Neuronal stem cell (in vitro differentiated cells): ENCODE results near the gene KRTCAP3.
A peak's percentile ranks its signal among the peaks of the same experiment; 100 is the strongest.
"Not testable (repeated sequence)": the region's sequence is repeated elsewhere in the genome, so short reads cannot be mapped to it uniquely, and the experiment has no call there.

ENCODE experiments used
- DNase-seq: peaks from one replicate; pipeline ENCODE4 v3.0.0-alpha.2; 2013; ENCODE audit warnings: low spot score
- H2AFZ ChIP-seq: one replicate; pipeline ENCODE4 v1.6.1; 2013; ENCODE audit warnings: mild to moderate bottlenecking, low read length, inconsistent platforms
- H2AK5ac ChIP-seq: 2 replicates; pipeline ENCODE4 v1.6.1; 2013; ENCODE audit warnings: low read depth, mild to moderate bottlenecking, inconsistent platforms, low read length, moderate library complexity, mixed read lengths
- H2BK120ac ChIP-seq: 2 replicates; pipeline ENCODE4 v1.6.1; 2013; ENCODE audit warnings: low read depth, mild to moderate bottlenecking, inconsistent platforms, low read length, moderate library complexity, mixed read lengths
- H2BK12ac ChIP-seq: one replicate; pipeline ENCODE4 v1.6.1; 2013; ENCODE audit warnings: low read length, inconsistent platforms
- H2BK15ac ChIP-seq: 2 replicates; pipeline ENCODE4 v1.6.1; 2013; ENCODE audit warnings: mild to moderate bottlenecking, low read length, inconsistent platforms, mixed read lengths
- H2BK5ac ChIP-seq: one replicate; pipeline ENCODE4 v1.6.1; 2013; ENCODE audit warnings: inconsistent platforms, mild to moderate bottlenecking, low read length, moderate library complexity
- H3K14ac ChIP-seq: one replicate; pipeline ENCODE4 v1.6.1; 2013; ENCODE audit warnings: low read length, inconsistent platforms
- H3K18ac ChIP-seq: 2 replicates; pipeline ENCODE4 v1.6.1; 2013; ENCODE audit warnings: low read length, inconsistent platforms
- H3K23ac ChIP-seq: 2 replicates; pipeline ENCODE4 v1.6.1; 2013; ENCODE audit warnings: low read depth, mild to moderate bottlenecking, mixed read lengths, low read length, inconsistent platforms; ENCODE audit not compliant: poor library complexity
- H3K27ac ChIP-seq: replicated peaks from 3 replicates; pipeline ENCODE4 v1.5.1; 2013; ENCODE audit warnings: low read length, inconsistent platforms
- H3K27me3 ChIP-seq, 3 experiments: 2 replicates each; pipeline ENCODE4 v1.6.1; 2013; ENCODE audit warnings: low read length in 3 of 3, mild to moderate bottlenecking in 2 of 3, inconsistent platforms in 1 of 3, low read depth in 1 of 3, mixed read lengths in 1 of 3, moderate library complexity in 1 of 3; ENCODE audit not compliant: control insufficient read depth in 3 of 3, insufficient read depth in 3 of 3
- H3K36me3 ChIP-seq, 2 donors: replicated peaks in 1 of 2; 2 replicates each; pipeline ENCODE4 v1.6.1; 2013; ENCODE audit warnings: low read length in 2 of 2; ENCODE audit not compliant: control insufficient read depth in 2 of 2, insufficient read depth in 2 of 2
- H3K4ac ChIP-seq: 2 replicates; pipeline ENCODE4 v1.6.1; 2013; ENCODE audit warnings: inconsistent platforms, mild to moderate bottlenecking, low read length, moderate library complexity
- H3K4me1 ChIP-seq, 2 donors: 1 replicate in 1 of 2; 2 replicates in 1 of 2; pipeline ENCODE4 v1.6.1; 2013; ENCODE audit warnings: low read length in 2 of 2, low read depth in 1 of 2; ENCODE audit not compliant: control insufficient read depth in 2 of 2, insufficient read depth in 1 of 2
- H3K4me2 ChIP-seq: one replicate; pipeline ENCODE4 v1.6.1; 2013; ENCODE audit warnings: mild to moderate bottlenecking, low read length, inconsistent platforms; ENCODE audit not compliant: insufficient read depth, poor library complexity, severe bottlenecking
- H3K4me3 ChIP-seq, 2 donors: 2 replicates each; pipeline ENCODE4 v1.5.1; 2013; ENCODE audit warnings: low read length in 2 of 2, mild to moderate bottlenecking in 2 of 2, inconsistent platforms in 1 of 2, moderate library complexity in 1 of 2
- H3K79me1 ChIP-seq: one replicate; pipeline ENCODE4 v1.6.1; 2013; ENCODE audit warnings: low read depth, mild to moderate bottlenecking, inconsistent platforms, low read length, moderate library complexity
- H3K9ac ChIP-seq: one replicate; pipeline ENCODE4 v1.6.1; 2013; ENCODE audit warnings: mild to moderate bottlenecking, low read depth, low read length, inconsistent platforms; ENCODE audit not compliant: poor library complexity
- H3K9me3 ChIP-seq, 2 donors: replicated peaks in 1 of 2; 2 replicates each; pipeline versions ENCODE3 to v1.6.1; 2013; ENCODE audit warnings: low read length in 2 of 2, mild to moderate bottlenecking in 2 of 2, inconsistent platforms in 1 of 2, low read depth in 1 of 2, mixed read lengths in 1 of 2, moderate library complexity in 1 of 2; ENCODE audit not compliant: control insufficient read depth in 2 of 2, insufficient read depth in 1 of 2
- H4K8ac ChIP-seq: one replicate; pipeline ENCODE4 v1.6.1; 2013; ENCODE audit warnings: low read depth, mild to moderate bottlenecking, inconsistent platforms, low read length, moderate library complexity
- H4K91ac ChIP-seq: one replicate; pipeline ENCODE4 v1.6.1; 2013; ENCODE audit warnings: low read length, low read depth, mild to moderate bottlenecking, inconsistent platforms; ENCODE audit not compliant: poor library complexity
- WGBS, 2 donors: extraction: QIAGEN DNeasy Blood & Tissue Kit; methylation state at CpG; one replicate each; pipeline ENCODE4 v1.1.7; 2013; ENCODE audit warnings: missing lambda C conversion rate in 2 of 2, mixed read lengths in 1 of 2; ENCODE audit not compliant: insufficient read length in 2 of 2, insufficient replicate concordance in 1 of 2; ENCODE audit errors: extremely low coverage in 2 of 2; 5-methylcytosine and 5-hydroxymethylcytosine counted together

KRTCAP3 gene

DNA sequence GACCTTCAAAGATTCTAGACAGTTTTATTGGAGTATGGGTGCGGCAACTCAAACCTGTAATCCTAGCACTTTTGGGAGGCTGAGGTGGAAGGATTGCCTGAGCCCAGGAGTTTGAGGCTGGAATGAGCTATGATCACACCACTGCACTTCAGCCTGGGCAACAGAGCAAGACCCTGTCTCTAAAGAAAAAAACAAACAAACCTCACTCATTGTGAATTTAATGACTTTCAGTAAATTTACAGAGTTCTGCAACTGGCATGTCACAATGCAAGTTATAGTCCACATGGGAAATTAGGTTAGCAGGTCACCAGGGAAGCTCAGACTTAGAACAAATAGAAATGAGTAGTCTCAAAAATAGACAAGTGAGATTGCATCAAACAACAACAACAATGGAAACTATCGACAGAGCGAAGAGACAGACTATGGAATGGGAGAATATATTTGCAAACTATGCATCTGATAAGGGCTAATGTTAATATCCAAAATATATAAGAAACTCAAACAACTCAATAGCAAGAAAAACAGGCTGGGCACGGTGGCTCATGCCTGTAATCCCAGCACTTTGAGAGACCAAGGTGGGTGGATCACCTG is 20.4 kb upstream of the KRTCAP3 start:
- Histone ChIP-seq H3K4me2 (no peak overlapping the region), H2BK12ac (no peak overlapping the region), H2BK120ac (no peak overlapping the region), H3K36me3 (no peaks in the 10 kb centered on the region), H3K9ac (no peak overlapping the region), H3K23ac (no peak overlapping the region), H3K79me1 (no peaks in the 10 kb centered on the region), H4K8ac (no peak overlapping the region), H3K9me3 (no peaks in the 10 kb centered on the region), H4K91ac (no peak overlapping the region), H3K27me3 (no peaks in the 10 kb centered on the region), H3K4me3 (no peak overlapping the region), H3K4ac (no peak overlapping the region), H2AFZ (no peak overlapping the region), H3K27ac (no peak overlapping the region), H2BK5ac (no peak overlapping the region), H3K4me1 (no peaks in the 10 kb centered on the region), H2BK15ac (no peak overlapping the region), H2AK5ac (no peak overlapping the region), H3K14ac (no peak overlapping the region), H3K18ac (no peak overlapping the region)
- no peak for DNase-seq
- no CpG with 5 or more reads among the region's 4 CpGs for WGBS, 2 donors

DNA sequence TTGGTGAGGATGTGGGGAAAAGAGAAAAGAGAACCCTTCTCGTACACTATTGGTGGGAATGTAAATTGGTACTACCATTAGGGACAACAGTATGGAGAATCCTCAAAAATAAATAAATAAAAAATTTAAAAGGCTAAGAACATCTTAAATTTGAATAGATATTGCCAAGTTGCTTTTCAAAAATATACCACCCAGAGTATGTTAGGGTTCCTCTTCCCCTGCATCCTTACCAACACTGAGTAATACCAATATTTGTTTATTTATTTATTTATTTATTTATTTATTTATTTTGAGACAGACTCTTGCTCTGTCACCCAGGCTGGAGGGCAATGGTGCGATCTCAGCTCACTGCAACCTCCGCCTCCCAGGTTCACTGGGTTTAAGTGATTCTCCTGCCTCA is 19.2 kb upstream of the KRTCAP3 start:
- no peak overlapping the region for H2AK5ac ChIP-seq
- H3K9me3 ChIP-seq, result no peaks in the 10 kb centered on the region
- no peak overlapping the region for H3K4ac ChIP-seq
- H2AFZ ChIP-seq, result no peak overlapping the region
- no peak overlapping the region for H2BK15ac ChIP-seq
- no peak overlapping the region for H2BK5ac ChIP-seq
- H3K4me2 ChIP-seq, result no peak overlapping the region
- no peak overlapping the region for H4K91ac ChIP-seq
- no peak overlapping the region for H3K27ac ChIP-seq
- WGBS, 2 donors, result no CpG with 5 or more reads among the region's 3 CpGs
- no peak overlapping the region for H3K9ac ChIP-seq
- H3K14ac ChIP-seq, result no peak overlapping the region
- H2BK120ac ChIP-seq, result no peak overlapping the region
- no peaks in the 10 kb centered on the region for H3K4me1 ChIP-seq
- no peak overlapping the region for H2BK12ac ChIP-seq
- no peak overlapping the region for H3K4me3 ChIP-seq
- no peaks in the 10 kb centered on the region for H3K36me3 ChIP-seq
- H3K23ac ChIP-seq, result no peak overlapping the region
- no peaks in the 10 kb centered on the region for H3K27me3 ChIP-seq
- no peak overlapping the region for H3K18ac ChIP-seq
- no peak for DNase-seq
- H4K8ac ChIP-seq, result no peak overlapping the region
- no peaks in the 10 kb centered on the region for H3K79me1 ChIP-seq

DNA sequence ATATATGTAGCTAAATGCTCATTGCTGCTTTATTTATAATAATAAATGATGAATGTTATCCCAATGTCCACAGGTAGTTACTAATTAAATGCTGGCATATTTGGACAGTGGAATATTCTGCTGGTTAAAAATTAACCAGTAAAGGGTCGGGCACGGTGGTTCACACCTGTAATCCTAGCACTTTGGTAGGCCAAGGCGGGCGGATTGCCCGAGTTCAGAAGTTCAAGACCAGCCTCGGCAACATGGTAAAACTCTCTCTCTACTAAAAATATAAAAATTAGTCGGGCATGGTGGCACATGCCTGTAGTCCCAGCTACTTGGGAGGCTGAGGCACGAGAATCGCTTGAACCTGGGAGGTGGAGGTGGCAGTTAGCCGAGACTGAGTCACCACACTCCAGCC is 17.1 kb upstream of the KRTCAP3 start:
- H2AFZ ChIP-seq, H2BK120ac ChIP-seq, H3K27me3 ChIP-seq, H3K9me3 ChIP-seq, H3K4ac ChIP-seq, H2BK15ac ChIP-seq, H3K14ac ChIP-seq, H3K27ac ChIP-seq, DNase-seq, H2BK12ac ChIP-seq, H4K8ac ChIP-seq, H3K79me1 ChIP-seq, H3K4me2 ChIP-seq, H3K9ac ChIP-seq, H3K18ac ChIP-seq, H4K91ac ChIP-seq, H3K36me3 ChIP-seq, H2BK5ac ChIP-seq, H3K23ac ChIP-seq, H3K4me1 ChIP-seq, H3K4me3 ChIP-seq, H2AK5ac ChIP-seq: not testable (repeated sequence)
- WGBS, 2 donors, result no CpG with 5 or more reads among the region's 10 CpGs

DNA sequence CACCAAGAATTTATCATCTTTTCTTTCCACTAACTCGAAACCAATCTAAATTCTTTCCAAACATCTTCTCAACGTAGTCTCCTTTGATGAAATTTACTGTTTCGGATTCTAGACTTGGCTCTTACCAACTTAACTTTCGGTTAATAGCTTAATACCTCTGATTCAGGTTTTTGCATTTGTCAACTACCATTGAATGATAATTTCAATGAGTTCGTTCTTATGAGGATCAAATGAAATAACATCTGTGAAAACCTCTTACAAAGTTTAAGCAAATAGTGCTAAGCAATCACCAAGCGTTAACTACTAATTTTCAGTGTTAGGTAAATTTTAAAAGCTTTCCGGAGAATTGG is 14.3 kb upstream of the KRTCAP3 start:
- Histone ChIP-seq H3K4ac (no peak overlapping the region), H3K36me3 (peaks cover 0 to 17% of the 10 kb centered on the region in 2 donors), H3K4me1 (peaks cover 2 to 3% of the 10 kb centered on the region in 2 donors), H3K14ac (no peak overlapping the region), H3K18ac (no peak overlapping the region), H3K9me3 (no peaks in the 10 kb centered on the region), H2BK5ac (no peak overlapping the region), H4K8ac (no peak overlapping the region), H2BK15ac (no peak overlapping the region), H2BK12ac (no peak overlapping the region), H2AFZ (peak overlapping the region; percentile 93), H3K4me2 (peak overlapping the region; percentile 58), H3K4me3 (peak overlapping the region; percentile 90 to 98), H3K27ac (peak overlapping the region; percentile 90), H2AK5ac (no peak overlapping the region), H4K91ac (no peak overlapping the region), H3K9ac (no peak overlapping the region), H3K27me3 (no peaks in the 10 kb centered on the region), H3K79me1 (no peaks in the 10 kb centered on the region), H3K23ac (no peak overlapping the region), H2BK120ac (peak overlapping the region; percentile 57)
- DNase-seq, result peak; percentile 12
- 100% methylated on average over 2 of the region's 7 CpGs for WGBS, 2 donors
